H9 (cell line): ENCODE measurements around the gene SYNE2. TPM values are rescaled to one million over a fixed set of nuclear protein-coding genes. Genes with fewer than 3 reads are reported as not detected.

ENCODE experiments used
- DNase-seq: peaks from one replicate; pipeline ENCODE4 v3.0.0-alpha.2; 2017
- H2AFZ ChIP-seq: one replicate; pipeline ENCODE4 v1.6.1; 2013; ENCODE audit warnings: mild to moderate bottlenecking, low read length, control low read depth, moderate library complexity
- H2AK5ac ChIP-seq: 2 replicates; pipeline ENCODE4 v1.6.1; 2013; ENCODE audit warnings: low read length, control low read depth, mixed read lengths; ENCODE audit not compliant: insufficient read length
- H2BK120ac ChIP-seq: one replicate; pipeline ENCODE4 v1.6.1; 2013; ENCODE audit warnings: low read depth, mild to moderate bottlenecking, low read length, control low read depth, inconsistent platforms; ENCODE audit not compliant: poor library complexity, severe bottlenecking
- H2BK12ac ChIP-seq: 2 replicates; pipeline ENCODE4 v1.6.1; 2013; ENCODE audit warnings: low read length, control low read depth, mixed read lengths, low read depth; ENCODE audit not compliant: insufficient read length
- H2BK15ac ChIP-seq: 2 replicates; pipeline ENCODE4 v1.6.1; 2013; ENCODE audit warnings: low read depth, low read length, control low read depth
- H2BK20ac ChIP-seq: one replicate; pipeline ENCODE4 v1.6.1; 2013; ENCODE audit warnings: low read depth, mild to moderate bottlenecking, low read length, control low read depth, inconsistent platforms; ENCODE audit not compliant: poor library complexity, severe bottlenecking
- H2BK5ac ChIP-seq: 2 replicates; pipeline ENCODE4 v1.6.1; 2013; ENCODE audit warnings: low read length, control low read depth, mixed read lengths; ENCODE audit not compliant: insufficient read length
- H3K14ac ChIP-seq: 2 replicates; pipeline ENCODE4 v1.6.1; 2013; ENCODE audit warnings: low read length, control low read depth; ENCODE audit not compliant: insufficient read depth
- H3K18ac ChIP-seq: 2 replicates; pipeline ENCODE4 v1.6.1; 2013; ENCODE audit warnings: low read depth, mild to moderate bottlenecking, mixed read lengths, low read length, control low read depth; ENCODE audit not compliant: insufficient read length
- H3K23ac ChIP-seq: 2 replicates; pipeline ENCODE4 v1.6.1; 2013; ENCODE audit warnings: low read length, control low read depth, mixed read lengths, low read depth; ENCODE audit not compliant: insufficient read length
- H3K23me2 ChIP-seq: 2 replicates; pipeline ENCODE4 v1.6.1; 2013; ENCODE audit warnings: low read depth, mild to moderate bottlenecking, mixed read lengths, low read length, control low read depth; ENCODE audit not compliant: insufficient read length, poor library complexity, severe bottlenecking
- H3K27ac ChIP-seq: 2 replicates; pipeline ENCODE4 v1.5.1; 2013; ENCODE audit warnings: low read length, control low read depth, mixed read lengths, low read depth; ENCODE audit not compliant: insufficient read length
- H3K27me3 ChIP-seq: 2 replicates; pipeline ENCODE4 v1.6.1; 2013; ENCODE audit warnings: low read length, control low read depth, inconsistent platforms; ENCODE audit not compliant: insufficient read depth
- H3K4ac ChIP-seq: 2 replicates; pipeline ENCODE4 v1.6.1; 2013; ENCODE audit warnings: low read depth, mild to moderate bottlenecking, control low read depth, inconsistent platforms, low read length, moderate library complexity
- H3K4me1 ChIP-seq: 2 replicates; pipeline ENCODE4 v1.6.1; 2013; ENCODE audit warnings: low read length, control low read depth, inconsistent platforms; ENCODE audit not compliant: insufficient read depth
- H3K4me2 ChIP-seq: 2 replicates; pipeline ENCODE4 v1.6.1; 2013; ENCODE audit warnings: low read length, control low read depth, mixed read lengths; ENCODE audit not compliant: insufficient read length, insufficient read depth
- H3K56ac ChIP-seq: 2 replicates; pipeline ENCODE4 v1.6.1; 2013; ENCODE audit warnings: low read depth, mild to moderate bottlenecking, mixed read lengths, low read length, control low read depth; ENCODE audit not compliant: insufficient read length
- H3K79me1 ChIP-seq: 2 replicates; pipeline ENCODE4 v1.6.1; 2013; ENCODE audit warnings: low read depth, mild to moderate bottlenecking, moderate library complexity, low read length, control low read depth, inconsistent platforms; ENCODE audit not compliant: insufficient read depth, poor library complexity, severe bottlenecking
- H3K79me2 ChIP-seq: 2 replicates; pipeline ENCODE4 v1.6.1; 2013; ENCODE audit warnings: low read length, control low read depth, inconsistent platforms; ENCODE audit not compliant: insufficient read depth
- H3K9ac ChIP-seq: 2 replicates; pipeline ENCODE4 v1.6.1; 2013; ENCODE audit warnings: low read length, control low read depth, mixed read lengths; ENCODE audit not compliant: insufficient read length; ENCODE audit errors: extremely low read depth
- H3K9me3 ChIP-seq: one replicate; pipeline ENCODE4 v1.6.1; 2013; ENCODE audit warnings: low read depth, low read length, inconsistent platforms; ENCODE audit not compliant: control insufficient read depth
- H3T11ph ChIP-seq: one replicate; pipeline ENCODE4 v1.6.1; 2013; ENCODE audit warnings: mild to moderate bottlenecking, low read length, control low read depth, inconsistent platforms
- H4K20me1 ChIP-seq: one replicate; pipeline ENCODE4 v1.6.1; 2013; ENCODE audit not compliant: control insufficient read depth, insufficient read length, insufficient read depth
- H4K5ac ChIP-seq: 2 replicates; pipeline ENCODE4 v1.6.1; 2013; ENCODE audit warnings: low read depth, mild to moderate bottlenecking, mixed read lengths, low read length, control low read depth; ENCODE audit not compliant: insufficient read length
- H4K8ac ChIP-seq: replicated peaks from 2 replicates; pipeline ENCODE4 v1.6.1; 2013; ENCODE audit warnings: low read length, control low read depth, mixed read lengths, low read depth; ENCODE audit not compliant: insufficient read length
- H4K91ac ChIP-seq: 2 replicates; pipeline ENCODE4 v1.6.1; 2013; ENCODE audit warnings: low read depth, mild to moderate bottlenecking, moderate library complexity, mixed read lengths, low read length, control low read depth; ENCODE audit not compliant: insufficient read length
- H3K27ac Mint-ChIP-seq, 3 experiments: 2 replicates in 2 of 3; 3 replicates in 1 of 3; pipeline ENCODE4 v1.8.0; 2020 to 2021; ENCODE audit warnings: mixed read lengths in 3 of 3, mild to moderate bottlenecking in 1 of 3, moderate library complexity in 1 of 3
- H3K27me3 Mint-ChIP-seq: 2 replicates; pipeline ENCODE4 v1.8.0; 2021; ENCODE audit warnings: low read depth, mild to moderate bottlenecking, moderate library complexity, mixed read lengths
- H3K36me3 Mint-ChIP-seq, 3 experiments: 2 replicates in 2 of 3; 3 replicates in 1 of 3; pipeline ENCODE4 v1.8.0; 2020 to 2021; ENCODE audit warnings: low read depth in 3 of 3, mixed read lengths in 3 of 3; ENCODE audit not compliant: insufficient read depth in 1 of 3
- H3K4me1 Mint-ChIP-seq, 2 experiments: 2 replicates each; pipeline ENCODE4 v1.8.0; 2020; ENCODE audit warnings: mixed read lengths in 2 of 2
- H3K4me3 Mint-ChIP-seq, 2 experiments: 2 replicates in 1 of 2; 3 replicates in 1 of 2; pipeline ENCODE4 v1.8.0; 2020 to 2021; ENCODE audit warnings: mild to moderate bottlenecking in 2 of 2, mixed read lengths in 2 of 2, moderate library complexity in 1 of 2
- H3K9me3 Mint-ChIP-seq, 2 experiments: 2 replicates in 1 of 2; 3 replicates in 1 of 2; pipeline ENCODE4 v1.8.0; 2020; ENCODE audit warnings: mild to moderate bottlenecking in 2 of 2, mixed read lengths in 2 of 2, moderate library complexity in 1 of 2
- CTCF ChIP-seq: fragments of 200-600 bp; sonication (generic); conservative IDR thresholded peaks from 3 replicates; pipeline ENCODE4 v1.8.0; 2021; ENCODE audit warnings: antibody characterized with exemption, mild to moderate bottlenecking
- WGBS: extraction: QIAGEN DNeasy Blood & Tissue Kit; methylation state at CpG from one replicate; pipeline ENCODE4 v1.1.7; 2013; ENCODE audit warnings: missing lambda C conversion rate, low lambda C conversion rate, mixed read lengths; ENCODE audit not compliant: insufficient read length; ENCODE audit errors: extremely low coverage; 5-methylcytosine and 5-hydroxymethylcytosine counted together
- total RNA-seq: library from RNA; stranded (reverse); gene quantifications from 2 replicates; pipeline ENCODE4 v1.2.1, GENCODE V29; 2021

The SYNE2 gene
- total RNA-seq, 1 experiment from 2014 or later, result 43.3 TPM

- H3K9me3 Mint-ChIP-seq, result no peaks in the 10 kb centered on the region
- H3K36me3 Mint-ChIP-seq, result no peaks in the 10 kb centered on the region
Measured at GRCh38 chr14:64265222-64265621, 412.4 kb downstream of the SYNE2 start.

More at GRCh38 chr14:64265222-64265621, 412.4 kb downstream of the SYNE2 start:
- H3K4me3 Mint-ChIP-seq, result no peak overlapping the region
- H3K27ac Mint-ChIP-seq, result no peak overlapping the region
- H4K5ac ChIP-seq, result no peak overlapping the region
- no peak overlapping the region for H3K4me2 ChIP-seq
- H2BK12ac ChIP-seq, result no peak overlapping the region
- no peak overlapping the region for H2BK15ac ChIP-seq
- H3K9me3 ChIP-seq, result no peaks in the 10 kb centered on the region
- no peak overlapping the region for H3K18ac ChIP-seq
- H4K8ac ChIP-seq, result no peak overlapping the region
- no peaks in the 10 kb centered on the region for H4K20me1 ChIP-seq
- no peak overlapping the region for H3K4ac ChIP-seq
- no peak overlapping the region for H3K23ac ChIP-seq
- no peaks in the 10 kb centered on the region for H3K79me1 ChIP-seq
- no peaks in the 10 kb centered on the region for H3K4me1 Mint-ChIP-seq
- H3K79me2 ChIP-seq, result no peaks in the 10 kb centered on the region
- no peak overlapping the region for H3K27ac ChIP-seq
- no CpG with 5 or more reads among the region's 1 CpG for WGBS
- H3T11ph ChIP-seq, result no peak overlapping the region
- H2BK120ac ChIP-seq, result no peak overlapping the region
- H2AK5ac ChIP-seq, result no peak overlapping the region
- no peak for TF ChIP-seq CTCF
- H3K9ac ChIP-seq, result no peak overlapping the region
- no peak for DNase-seq
- no peak overlapping the region for H3K14ac ChIP-seq
- H3K27me3 Mint-ChIP-seq, result no peaks in the 10 kb centered on the region
- no peak overlapping the region for H2BK20ac ChIP-seq
- no peak overlapping the region for H4K91ac ChIP-seq
- no peak overlapping the region for H3K56ac ChIP-seq
- H3K23me2 ChIP-seq, result no peaks in the 10 kb centered on the region
- H3K27me3 ChIP-seq, result no peaks in the 10 kb centered on the region
- H2AFZ ChIP-seq, result no peak overlapping the region
- H3K4me1 ChIP-seq, result no peaks in the 10 kb centered on the region
- H2BK5ac ChIP-seq, result no peak overlapping the region
